Activated T-cell treated with anti-CD3 and anti-CD28 coated beads, Interleukin-2, amount 50 U/mL, for 48 hours (primary cell): ENCODE data around the gene LRRC8D.
"Not testable (repeated sequence)": the region's sequence is repeated elsewhere in the genome, so short reads cannot be mapped to it uniquely, and the experiment has no call there.

Experiments
- DNase-seq, 2 experiments: peaks; one replicate each; pipeline ENCODE4 v3.0.0-alpha.2; 2020

LRRC8D gene

GRCh38 chr1:89820422-89821321, at the start of gene LRRC8D:
Gene LRRC8D, plus strand, starts transcription at chr1:89821032. Its CDS starts 112,037 bp downstream, at chr1:89933069.
- peak; percentile 77 to 80 for DNase-seq

GRCh38 chr1:89771991-89772560, 48.8 kb upstream of the LRRC8D start:
- no peak for DNase-seq

- not testable (repeated sequence) for DNase-seq
Observed at GRCh38 chr1:89776104-89776503, 44.7 kb upstream of the LRRC8D start.

- not testable (repeated sequence) for DNase-seq
Observed at GRCh38 chr1:89777271-89777670, 43.6 kb upstream of the LRRC8D start.

GRCh38 chr1:89779151-89779940, 41.5 kb upstream of the LRRC8D start:
- no peak for DNase-seq

- DNase-seq: peak in 1 of 2 experiments; percentile 51
Observed at GRCh38 chr1:89780721-89781120, 40.1 kb upstream of the LRRC8D start.

GRCh38 chr1:89781494-89782126, 39.2 kb upstream of the LRRC8D start:
- DNase-seq: peak; percentile 80 to 81

- no peak for DNase-seq
Observed at GRCh38 chr1:89786628-89787214, 34.1 kb upstream of the LRRC8D start.

GRCh38 chr1:89790592-89790991, 30.2 kb upstream of the LRRC8D start:
- DNase-seq: no peak

GRCh38 chr1:89791064-89791726, 29.6 kb upstream of the LRRC8D start:
- DNase-seq: no peak

GRCh38 chr1:89794406-89794805, 26.4 kb upstream of the LRRC8D start:
- no peak for DNase-seq

- DNase-seq: not testable (repeated sequence)
Observed at GRCh38 chr1:89795571-89795970, 25.3 kb upstream of the LRRC8D start.

GRCh38 chr1:89797876-89798275, 23.0 kb upstream of the LRRC8D start:
- not testable (repeated sequence) for DNase-seq

- no peak for DNase-seq
Observed at GRCh38 chr1:89799495-89799894, 21.3 kb upstream of the LRRC8D start.

GRCh38 chr1:89800022-89800655, 20.7 kb upstream of the LRRC8D start:
- no peak for DNase-seq

GRCh38 chr1:89800718-89801117, 20.1 kb upstream of the LRRC8D start:
- no peak for DNase-seq

- DNase-seq: no peak
Observed at GRCh38 chr1:89802051-89802450, 18.8 kb upstream of the LRRC8D start.

- no peak for DNase-seq
Observed at GRCh38 chr1:89802841-89803240, 18.0 kb upstream of the LRRC8D start.

GRCh38 chr1:89804642-89805237, 16.1 kb upstream of the LRRC8D start:
- peak; percentile 90 for DNase-seq

- no peak for DNase-seq
Observed at GRCh38 chr1:89806616-89807015, 14.2 kb upstream of the LRRC8D start.

- DNase-seq: no peak
Observed at GRCh38 chr1:89807503-89807902, 13.3 kb upstream of the LRRC8D start.
